Nephron (organoid): ENCODE measurements around the gene RITA1.

Experiments used
- H3K27ac Mint-ChIP-seq, 3 experiments: 2 replicates each; pipeline ENCODE4 v1.8.0; 2020; ENCODE audit warnings: mixed read lengths in 3 of 3, mild to moderate bottlenecking in 2 of 3, moderate library complexity in 1 of 3
- H3K27me3 Mint-ChIP-seq: 2 replicates; pipeline ENCODE4 v1.8.0; 2021; ENCODE audit warnings: low read depth, mild to moderate bottlenecking, moderate library complexity, mixed read lengths
- H3K36me3 Mint-ChIP-seq: 2 replicates; pipeline ENCODE4 v1.8.0; 2020; ENCODE audit warnings: low read depth, mixed read lengths
- H3K4me1 Mint-ChIP-seq: 2 replicates; pipeline ENCODE4 v1.8.0; 2020; ENCODE audit warnings: mixed read lengths
- H3K4me3 Mint-ChIP-seq, 3 experiments: 2 replicates each; pipeline ENCODE4 v1.8.0; 2020; ENCODE audit warnings: mild to moderate bottlenecking in 3 of 3, mixed read lengths in 3 of 3, moderate library complexity in 2 of 3
- H3K9me3 Mint-ChIP-seq: 2 replicates; pipeline ENCODE4 v1.8.0; 2020; ENCODE audit warnings: mixed read lengths
- TF ChIP-seq, protein P1 (sequence below), 3 experiments: fragments of 200-600 bp; sonication (generic); IDR thresholded peaks; one replicate each; pipeline ENCODE4 v1.5.0; 2021; ENCODE audit warnings: antibody characterized with exemption in 3 of 3; ENCODE audit not compliant: unreplicated experiment in 3 of 3

Gene RITA1

DNA sequence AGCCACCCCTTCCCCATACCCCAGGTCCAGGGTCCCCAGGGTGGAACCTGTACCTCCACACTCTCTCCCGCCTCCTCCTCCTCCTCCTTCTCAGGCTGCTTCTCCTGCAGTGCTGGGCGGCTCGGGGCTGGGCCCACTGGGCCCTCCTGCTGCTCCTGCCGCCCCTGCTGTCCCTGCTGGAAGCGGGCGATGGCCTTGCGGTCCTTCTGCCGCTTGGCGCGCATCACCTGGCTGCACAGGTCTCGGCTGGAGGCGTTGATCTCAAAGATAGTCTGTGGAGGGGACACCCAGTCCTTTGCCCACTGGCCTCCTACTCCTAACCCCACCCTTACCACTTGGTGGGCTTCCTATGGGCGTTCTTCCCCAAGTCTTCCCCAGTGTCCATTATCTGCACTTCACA, 21.5 kb upstream of the RITA1 start:
- Mint-ChIP-seq H3K36me3 (peaks cover 50% of the 10 kb centered on the region), H3K27ac (no peak overlapping the region)

DNA sequence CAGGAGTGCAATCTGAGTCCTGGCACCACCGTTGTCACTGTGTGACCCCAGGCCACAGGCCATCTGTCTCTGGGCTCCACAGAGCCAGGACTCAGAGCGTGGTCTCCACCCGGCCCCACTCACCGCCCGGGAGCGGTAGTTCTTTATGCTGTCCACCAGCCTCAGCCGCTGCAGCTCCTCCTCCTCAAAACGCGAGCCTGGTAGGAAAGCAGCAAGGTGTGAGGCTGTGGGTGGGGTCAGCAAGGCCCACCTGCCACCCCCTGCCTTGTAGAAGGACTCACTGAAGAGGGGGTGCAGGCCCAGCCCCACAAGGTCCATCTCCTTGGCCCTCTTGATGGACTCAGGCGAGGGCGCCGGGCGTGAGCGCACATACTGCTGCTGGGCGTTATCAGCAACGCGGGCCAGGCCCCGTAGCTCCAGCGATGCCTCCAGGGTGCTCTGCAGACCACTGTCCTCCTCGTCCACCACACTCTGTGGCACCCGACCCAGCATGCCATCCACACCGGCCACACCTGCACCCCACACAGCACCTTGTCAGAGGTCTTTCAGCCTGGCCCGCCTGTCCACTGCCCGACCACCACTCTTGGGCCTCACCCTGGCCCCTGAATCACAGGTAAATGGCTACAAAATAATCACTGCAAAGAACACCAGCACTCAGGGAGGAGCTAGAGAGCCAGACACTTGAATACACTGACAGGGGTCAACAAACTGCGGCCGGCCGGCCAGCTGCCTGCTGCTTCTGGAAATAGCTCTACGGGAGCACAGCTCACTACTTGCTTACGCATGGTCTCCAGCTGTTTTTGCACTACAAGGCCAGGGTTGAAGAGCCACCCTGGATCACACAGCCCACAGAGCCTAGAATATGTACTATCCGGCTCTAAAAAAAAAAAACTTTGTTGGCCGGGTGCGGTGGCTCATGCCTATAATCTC, 19.7 kb upstream of the RITA1 start:
- Mint-ChIP-seq H3K27me3 (no peaks in the 10 kb centered on the region), H3K9me3 (no peaks in the 10 kb centered on the region), H3K4me3 (no peak overlapping the region), H3K27ac (no peak overlapping the region), H3K36me3 (peaks cover 48% of the 10 kb centered on the region), H3K4me1 (peaks cover 6% of the 10 kb centered on the region)
- TF ChIP-seq, protein P1, sequence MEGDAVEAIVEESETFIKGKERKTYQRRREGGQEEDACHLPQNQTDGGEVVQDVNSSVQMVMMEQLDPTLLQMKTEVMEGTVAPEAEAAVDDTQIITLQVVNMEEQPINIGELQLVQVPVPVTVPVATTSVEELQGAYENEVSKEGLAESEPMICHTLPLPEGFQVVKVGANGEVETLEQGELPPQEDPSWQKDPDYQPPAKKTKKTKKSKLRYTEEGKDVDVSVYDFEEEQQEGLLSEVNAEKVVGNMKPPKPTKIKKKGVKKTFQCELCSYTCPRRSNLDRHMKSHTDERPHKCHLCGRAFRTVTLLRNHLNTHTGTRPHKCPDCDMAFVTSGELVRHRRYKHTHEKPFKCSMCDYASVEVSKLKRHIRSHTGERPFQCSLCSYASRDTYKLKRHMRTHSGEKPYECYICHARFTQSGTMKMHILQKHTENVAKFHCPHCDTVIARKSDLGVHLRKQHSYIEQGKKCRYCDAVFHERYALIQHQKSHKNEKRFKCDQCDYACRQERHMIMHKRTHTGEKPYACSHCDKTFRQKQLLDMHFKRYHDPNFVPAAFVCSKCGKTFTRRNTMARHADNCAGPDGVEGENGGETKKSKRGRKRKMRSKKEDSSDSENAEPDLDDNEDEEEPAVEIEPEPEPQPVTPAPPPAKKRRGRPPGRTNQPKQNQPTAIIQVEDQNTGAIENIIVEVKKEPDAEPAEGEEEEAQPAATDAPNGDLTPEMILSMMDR (IDR thresholded peaks at IDR 0.05; ENCODE audit: unreplicated experiment in 3 of 3): no peak

More for the DNA sequence above, 21.5 kb upstream of the RITA1 start:
- Mint-ChIP-seq H3K4me3 (no peak overlapping the region), H3K4me1 (peaks cover 6% of the 10 kb centered on the region), H3K9me3 (no peaks in the 10 kb centered on the region), H3K27me3 (no peaks in the 10 kb centered on the region)
- TF ChIP-seq, protein P1 (IDR thresholded peaks at IDR 0.05; ENCODE audit: unreplicated experiment in 3 of 3): no peak

- H3K9me3 Mint-ChIP-seq: no peaks in the 10 kb centered on the region
- no peaks in the 10 kb centered on the region for H3K27me3 Mint-ChIP-seq
- H3K36me3 Mint-ChIP-seq: peaks cover 56% of the 10 kb centered on the region
- H3K4me1 Mint-ChIP-seq: no peaks in the 10 kb centered on the region
- no peak overlapping the region for H3K4me3 Mint-ChIP-seq
- H3K27ac Mint-ChIP-seq: no peak overlapping the region
- TF ChIP-seq, protein P1 (IDR thresholded peaks at IDR 0.05; ENCODE audit: unreplicated experiment in 3 of 3): no peak
These were observed 17.7 kb upstream of the RITA1 start for GRCh38 chr12:113167868-113168267.

- H3K4me1 Mint-ChIP-seq: peaks cover 3% of the 10 kb centered on the region
- no peaks in the 10 kb centered on the region for H3K27me3 Mint-ChIP-seq
- TF ChIP-seq, protein P1 (IDR thresholded peaks at IDR 0.05; ENCODE audit: unreplicated experiment in 3 of 3): no peak
- H3K9me3 Mint-ChIP-seq: no peaks in the 10 kb centered on the region
- H3K36me3 Mint-ChIP-seq: peaks cover 57% of the 10 kb centered on the region
- H3K27ac Mint-ChIP-seq: no peak overlapping the region
- no peak overlapping the region for H3K4me3 Mint-ChIP-seq
These were observed 15.8 kb upstream of the RITA1 start for GRCh38 chr12:113169697-113170096.

DNA sequence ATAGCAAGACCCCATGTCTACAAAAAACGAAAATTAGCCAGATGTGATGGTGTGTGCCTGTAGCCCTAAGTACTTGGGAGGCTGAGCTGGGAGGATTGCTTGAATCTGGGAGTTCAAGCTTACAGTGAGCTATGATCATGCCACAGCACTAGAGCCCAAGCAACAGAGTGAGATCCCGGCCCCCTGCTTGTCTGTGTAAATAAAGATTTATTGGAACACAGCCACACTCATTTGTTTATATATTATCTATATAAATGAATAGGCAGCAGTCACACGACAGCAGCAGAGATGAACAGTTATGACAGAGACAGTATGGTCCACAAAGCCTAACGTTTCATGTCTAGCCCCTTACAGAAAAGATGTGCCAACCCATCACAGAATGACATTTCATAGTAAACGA, 15.1 kb upstream of the RITA1 start:
- H3K36me3 Mint-ChIP-seq: peaks cover 58% of the 10 kb centered on the region
- TF ChIP-seq, protein P1 (IDR thresholded peaks at IDR 0.05; ENCODE audit: unreplicated experiment in 3 of 3): no peak
- no peak overlapping the region for H3K27ac Mint-ChIP-seq
- H3K9me3 Mint-ChIP-seq: no peaks in the 10 kb centered on the region
- H3K4me3 Mint-ChIP-seq: no peak overlapping the region
- H3K4me1 Mint-ChIP-seq: peaks cover 3% of the 10 kb centered on the region
- H3K27me3 Mint-ChIP-seq: no peaks in the 10 kb centered on the region

- no peak overlapping the region for H3K4me3 Mint-ChIP-seq
- TF ChIP-seq, protein P1 (IDR thresholded peaks at IDR 0.05; ENCODE audit: unreplicated experiment in 3 of 3): no peak
- H3K27ac Mint-ChIP-seq: no peak overlapping the region
- H3K36me3 Mint-ChIP-seq: peaks cover 59% of the 10 kb centered on the region
- H3K27me3 Mint-ChIP-seq: no peaks in the 10 kb centered on the region
- peaks cover 3% of the 10 kb centered on the region for H3K4me1 Mint-ChIP-seq
- H3K9me3 Mint-ChIP-seq: no peaks in the 10 kb centered on the region
These were observed 14.6 kb upstream of the RITA1 start for GRCh38 chr12:113170926-113171325.
